ENCODE data around the gene JPT2. TPM values are rescaled to one million over a fixed set of nuclear protein-coding genes. Genes with fewer than 3 reads are reported as not detected.

JPT2 gene
- total and polyA plus RNA-seq, 2 donors, result 30.7 to 37.3 TPM

DNA sequence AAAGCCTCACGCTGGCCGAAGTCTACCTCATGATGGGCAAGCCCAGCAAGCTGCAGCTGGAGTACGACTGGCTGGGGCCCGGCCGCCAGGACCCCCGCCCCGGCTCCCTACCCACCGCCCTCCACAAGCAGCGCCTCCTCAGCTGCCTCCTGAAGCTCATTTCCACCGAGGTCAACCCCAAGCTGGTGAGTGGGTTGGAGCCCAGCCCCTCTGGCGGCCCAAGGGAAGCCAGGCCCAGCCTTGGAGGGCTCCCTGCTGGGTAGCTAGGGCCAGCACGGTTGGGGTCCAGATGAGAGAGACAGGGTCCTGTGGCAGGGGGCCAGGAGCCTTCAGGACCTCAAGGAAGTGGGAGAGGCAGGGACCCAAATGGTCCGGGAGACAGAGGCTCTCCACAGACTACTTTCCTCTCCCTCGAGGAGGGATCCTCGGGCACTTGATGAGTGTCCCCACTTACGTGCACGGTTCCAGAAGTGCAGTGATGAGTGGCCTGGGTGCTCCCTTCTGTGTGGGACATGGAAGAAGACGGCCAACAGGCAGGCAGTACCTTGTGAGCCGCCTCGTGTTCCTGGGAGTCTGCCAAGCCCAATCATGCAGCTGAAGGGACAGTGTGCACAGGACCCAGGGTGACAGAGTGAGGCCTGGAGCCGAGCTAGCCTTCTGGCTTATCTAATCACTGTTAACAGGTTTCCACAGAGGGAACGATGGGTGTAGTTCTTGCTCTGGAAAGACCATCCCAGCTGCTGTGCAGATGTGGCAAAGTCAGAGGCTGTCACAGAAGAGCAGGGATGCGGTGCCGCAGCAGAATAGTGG lies 21.1 kb upstream of the JPT2 start:
- Histone ChIP-seq H3K4me3 (ENCODE audit: low read depth, low read length) (no peak overlapping the region), H3K4me1 (ENCODE audit: insufficient read depth) (no peaks in the 10 kb centered on the region), H3K27ac (ENCODE audit: low read depth) (no peak overlapping the region), H3K36me3 (ENCODE audit: insufficient read depth) (peaks cover 13% of the 10 kb centered on the region)
- no peak for DNase-seq (ENCODE audit: extremely low spot score)
- 91% methylated on average over 24 of the region's 24 CpGs for WGBS

DNA sequence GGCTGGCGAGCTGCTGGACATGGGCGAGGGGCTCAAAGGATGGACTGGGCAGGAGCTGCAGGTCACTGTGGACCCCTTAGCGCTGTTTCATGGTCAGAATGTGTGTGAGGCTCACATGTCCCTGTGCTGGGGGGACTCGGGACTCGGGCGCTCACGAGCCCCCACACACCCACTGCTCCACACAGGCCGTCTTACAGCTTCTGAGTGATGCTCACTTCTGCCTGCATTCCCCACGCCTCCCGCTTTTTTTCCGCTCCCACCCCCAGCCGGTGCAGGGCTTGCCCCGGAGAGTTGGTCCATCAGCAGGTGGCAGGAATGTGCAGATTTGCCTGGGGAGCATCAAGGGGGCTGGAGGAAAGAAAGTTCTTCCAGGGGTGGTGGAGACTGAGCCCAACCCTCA lies 20.2 kb upstream of the JPT2 start:
- Histone ChIP-seq H3K36me3 (ENCODE audit: insufficient read depth) (peaks cover 13% of the 10 kb centered on the region), H3K4me3 (ENCODE audit: low read depth, low read length) (no peak overlapping the region), H3K4me1 (ENCODE audit: insufficient read depth) (no peaks in the 10 kb centered on the region), H3K27ac (ENCODE audit: low read depth) (no peak overlapping the region)
- DNase-seq (ENCODE audit: extremely low spot score), result no peak
- WGBS, result 90% methylated on average over 13 of the region's 13 CpGs

DNA sequence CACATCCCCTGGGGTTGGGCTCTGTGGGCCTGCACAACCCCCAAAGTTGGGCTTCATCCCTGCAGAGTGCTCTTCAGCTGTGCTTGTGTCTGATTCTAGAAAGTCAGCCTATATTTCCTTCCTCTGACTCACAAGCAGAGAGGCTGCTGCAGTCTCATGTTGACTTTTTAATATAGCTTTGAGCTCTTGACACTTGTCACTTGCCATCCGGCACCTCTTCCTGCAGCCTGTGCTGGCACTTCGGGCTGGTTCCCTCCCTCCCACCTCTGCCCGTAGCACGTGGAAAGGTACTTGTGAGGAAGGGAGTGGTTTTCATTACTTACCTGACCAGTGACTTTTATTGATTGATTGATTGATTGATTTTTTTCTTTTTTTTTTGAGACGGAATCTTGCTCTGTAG lies 19.0 kb upstream of the JPT2 start:
- 89% methylated on average over 5 of the region's 5 CpGs for WGBS
- no peak for DNase-seq (ENCODE audit: extremely low spot score)
- peaks cover 10% of the 10 kb centered on the region for H3K36me3 ChIP-seq (ENCODE audit: insufficient read depth)
- no peak overlapping the region for H3K4me3 ChIP-seq (ENCODE audit: low read depth, low read length)
- H3K27ac ChIP-seq (ENCODE audit: low read depth), result no peak overlapping the region
- no peaks in the 10 kb centered on the region for H3K4me1 ChIP-seq (ENCODE audit: insufficient read depth)

DNA sequence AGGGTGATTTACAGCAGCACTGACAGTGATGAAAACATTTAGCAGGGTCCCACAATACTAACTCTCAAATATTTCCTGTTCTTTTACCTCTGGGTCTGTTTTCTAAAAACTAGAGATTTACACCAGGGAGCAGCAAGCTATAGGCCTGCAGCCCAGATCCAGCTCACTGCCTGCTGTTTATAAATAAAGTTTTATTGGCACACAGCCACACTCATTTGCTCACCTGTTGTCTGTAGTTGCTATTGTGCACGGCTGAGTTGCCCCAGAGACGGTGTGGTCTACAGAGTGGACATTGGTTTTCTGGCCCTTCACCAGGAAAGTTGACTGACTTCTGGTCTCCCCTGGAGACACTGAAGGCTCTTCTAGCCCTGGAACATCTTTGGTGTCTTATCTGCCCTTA lies 16.3 kb upstream of the JPT2 start:
- Histone ChIP-seq H3K36me3 (ENCODE audit: insufficient read depth) (peaks cover 4% of the 10 kb centered on the region), H3K4me3 (ENCODE audit: low read depth, low read length) (no peak overlapping the region), H3K27ac (ENCODE audit: low read depth) (no peak overlapping the region), H3K4me1 (ENCODE audit: insufficient read depth) (no peaks in the 10 kb centered on the region)
- 87% methylated on average over 2 of the region's 2 CpGs for WGBS
- no peak for DNase-seq (ENCODE audit: extremely low spot score)

DNA sequence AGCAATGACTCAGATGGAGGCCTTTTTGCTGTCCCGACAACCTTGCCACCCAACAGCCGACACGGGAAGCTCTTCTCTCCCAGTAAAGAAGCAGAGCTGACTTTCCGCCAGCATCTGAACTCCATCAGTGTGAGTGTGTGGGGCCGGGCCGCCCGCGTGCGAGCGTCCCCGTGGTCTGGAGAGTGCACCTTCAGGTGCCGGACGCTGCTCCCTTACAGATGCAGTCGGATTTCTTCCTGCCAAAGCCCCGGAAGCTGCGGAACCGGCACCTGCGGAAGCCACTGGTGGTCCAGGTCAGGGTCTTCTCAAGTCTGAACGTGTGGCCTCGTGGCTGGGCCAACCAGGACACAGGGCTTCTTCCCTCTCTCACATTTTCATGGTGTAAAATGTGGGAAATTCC lies 15.5 kb upstream of the JPT2 start:
- no peak overlapping the region for H3K27ac ChIP-seq (ENCODE audit: low read depth)
- no peak for DNase-seq (ENCODE audit: extremely low spot score)
- peaks cover 4% of the 10 kb centered on the region for H3K36me3 ChIP-seq (ENCODE audit: insufficient read depth)
- 95% methylated on average over 20 of the region's 20 CpGs for WGBS
- H3K4me3 ChIP-seq (ENCODE audit: low read depth, low read length), result no peak overlapping the region
- no peaks in the 10 kb centered on the region for H3K4me1 ChIP-seq (ENCODE audit: insufficient read depth)

DNA sequence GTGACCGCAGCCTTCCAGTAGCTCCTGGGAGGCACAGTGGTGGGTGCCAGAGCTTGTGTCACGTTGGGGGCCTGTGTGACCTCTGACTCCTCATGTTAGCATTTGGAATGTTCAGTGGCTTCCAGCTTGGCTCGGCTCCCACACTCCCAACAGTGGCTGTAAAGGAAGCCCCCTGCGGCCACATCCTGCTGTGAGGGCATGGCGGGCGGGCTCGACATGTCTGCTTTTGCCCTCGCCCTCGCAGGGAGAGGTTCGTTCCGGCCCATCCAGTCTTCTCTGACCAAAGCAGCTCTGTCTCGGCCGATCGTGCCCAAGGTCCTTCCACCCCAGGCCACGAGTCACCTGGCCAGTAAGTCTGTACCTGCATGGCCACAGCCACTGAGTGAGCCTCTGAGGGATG lies 12.2 kb upstream of the JPT2 start:
- Histone ChIP-seq H3K4me1 (ENCODE audit: insufficient read depth) (no peaks in the 10 kb centered on the region), H3K36me3 (ENCODE audit: insufficient read depth) (peaks cover 4% of the 10 kb centered on the region), H3K4me3 (ENCODE audit: low read depth, low read length) (no peak overlapping the region), H3K27ac (ENCODE audit: low read depth) (no peak overlapping the region)
- no peak for DNase-seq (ENCODE audit: extremely low spot score)
- 93% methylated on average over 15 of the region's 15 CpGs for WGBS

DNA sequence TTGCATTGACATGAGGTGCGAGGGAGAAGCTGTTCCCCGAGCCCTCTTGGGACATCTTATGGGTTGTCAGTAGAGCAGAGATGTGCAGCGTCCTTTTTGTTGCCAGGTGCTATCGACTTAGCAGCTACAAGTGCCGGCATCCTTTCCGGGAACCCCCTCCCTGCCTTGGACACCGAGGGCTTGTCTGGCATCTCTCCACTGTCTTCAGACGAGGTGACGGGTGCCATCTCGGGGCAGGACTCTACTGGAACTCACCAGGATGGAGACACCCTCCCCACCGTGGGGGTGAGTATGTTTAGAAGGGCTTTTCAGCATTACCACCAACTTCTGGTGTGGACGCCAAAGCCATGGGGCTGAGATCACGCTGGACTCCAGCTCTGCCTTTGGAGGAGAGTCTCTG lies 11.8 kb upstream of the JPT2 start:
- Histone ChIP-seq H3K36me3 (ENCODE audit: insufficient read depth) (peaks cover 4% of the 10 kb centered on the region), H3K4me3 (ENCODE audit: low read depth, low read length) (no peak overlapping the region), H3K27ac (ENCODE audit: low read depth) (no peak overlapping the region), H3K4me1 (ENCODE audit: insufficient read depth) (no peaks in the 10 kb centered on the region)
- DNase-seq (ENCODE audit: extremely low spot score), result no peak
- WGBS, result 94% methylated on average over 13 of the region's 13 CpGs

DNA sequence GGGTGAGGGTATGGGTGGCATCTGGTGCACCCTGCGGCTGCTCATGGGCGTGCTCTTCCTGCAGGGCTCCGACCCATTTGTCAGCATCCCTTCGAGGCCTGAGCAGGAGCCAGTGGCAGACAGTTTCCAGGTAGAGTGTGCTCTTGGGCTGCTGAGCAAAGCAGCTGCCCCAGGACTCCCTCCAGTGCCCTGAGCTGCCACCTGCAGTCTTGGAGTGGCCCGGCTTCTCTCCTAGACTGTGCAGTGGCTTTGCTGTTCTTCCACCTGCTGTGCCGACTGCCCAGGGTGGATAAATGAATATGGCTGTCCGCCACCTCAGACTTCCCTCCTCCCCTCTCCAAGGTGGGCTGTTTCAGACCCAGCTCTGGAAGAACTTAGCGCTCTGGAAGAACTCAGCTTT lies 10.8 kb upstream of the JPT2 start:
- DNase-seq (ENCODE audit: extremely low spot score), result no peak
- Histone ChIP-seq H3K4me3 (ENCODE audit: low read depth, low read length) (no peak overlapping the region), H3K4me1 (ENCODE audit: insufficient read depth) (no peaks in the 10 kb centered on the region), H3K36me3 (ENCODE audit: insufficient read depth) (peaks cover 6% of the 10 kb centered on the region), H3K27ac (ENCODE audit: low read depth) (no peak overlapping the region)
- 89% methylated on average over 8 of the region's 8 CpGs for WGBS

DNA sequence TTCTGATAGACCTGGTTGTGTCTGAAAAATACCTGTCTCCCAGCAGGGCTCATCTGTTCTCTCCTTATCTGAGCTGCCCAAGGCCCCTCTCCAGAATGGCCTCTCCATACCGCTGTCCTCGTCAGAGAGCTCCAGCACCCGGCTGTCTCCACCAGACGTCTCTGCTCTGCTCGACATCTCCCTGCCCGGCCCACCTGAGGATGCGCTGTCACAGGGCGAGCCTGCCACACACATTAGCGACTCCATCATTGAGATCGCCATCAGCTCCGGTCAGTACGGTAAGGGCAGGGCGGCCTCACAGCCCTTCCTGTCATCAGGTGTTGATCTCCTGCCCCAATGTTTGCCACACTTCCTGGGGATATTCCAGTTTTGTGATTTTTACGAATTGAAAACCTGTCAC lies 10.2 kb upstream of the JPT2 start:
- H3K4me1 ChIP-seq (ENCODE audit: insufficient read depth), result no peaks in the 10 kb centered on the region
- peaks cover 9% of the 10 kb centered on the region for H3K36me3 ChIP-seq (ENCODE audit: insufficient read depth)
- WGBS, result 96% methylated on average over 14 of the region's 14 CpGs
- no peak for DNase-seq (ENCODE audit: extremely low spot score)
- H3K27ac ChIP-seq (ENCODE audit: low read depth), result no peak overlapping the region
- no peak overlapping the region for H3K4me3 ChIP-seq (ENCODE audit: low read depth, low read length)

DNA sequence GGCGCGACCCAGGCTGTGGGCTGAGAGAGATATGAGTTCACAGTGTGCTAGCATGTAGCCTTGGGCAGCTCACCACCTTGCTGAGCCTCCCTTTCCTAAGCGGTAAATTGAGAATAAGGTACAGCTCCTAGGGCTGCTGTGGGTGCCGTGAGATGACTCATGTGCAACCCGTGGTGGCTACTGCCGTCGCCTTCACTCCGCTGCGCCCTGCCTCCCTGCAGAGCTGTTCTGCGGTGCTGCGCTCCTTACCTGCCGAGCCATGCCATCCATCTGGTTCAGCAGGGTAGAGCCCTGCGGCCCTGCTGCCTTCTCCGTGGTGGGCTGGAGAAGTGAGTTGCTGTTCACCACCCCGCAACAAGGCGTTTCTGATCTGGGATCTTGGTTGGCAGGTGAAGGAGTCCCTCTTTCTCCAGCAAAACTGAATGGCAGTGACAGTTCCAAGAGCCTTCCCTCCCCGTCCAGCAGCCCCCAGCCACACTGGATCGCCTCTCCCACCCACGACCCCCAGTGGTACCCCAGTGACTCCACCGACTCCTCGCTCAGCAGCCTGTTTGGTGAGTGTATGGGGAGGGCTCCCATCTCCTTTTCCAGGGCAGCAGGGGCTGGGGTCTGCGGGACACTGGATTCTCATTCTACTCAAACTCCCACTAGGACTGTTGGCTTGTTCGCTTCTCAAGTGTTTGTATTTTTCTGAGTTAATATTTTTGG lies 9.3 kb upstream of the JPT2 start:
- Histone ChIP-seq H3K36me3 (ENCODE audit: insufficient read depth) (peaks cover 9% of the 10 kb centered on the region), H3K4me1 (ENCODE audit: insufficient read depth) (no peaks in the 10 kb centered on the region), H3K27ac (ENCODE audit: low read depth) (no peak overlapping the region), H3K4me3 (ENCODE audit: low read depth, low read length) (no peak overlapping the region)
- DNase-seq (ENCODE audit: extremely low spot score), result no peak
- WGBS, result 95% methylated on average over 23 of the region's 23 CpGs

DNA sequence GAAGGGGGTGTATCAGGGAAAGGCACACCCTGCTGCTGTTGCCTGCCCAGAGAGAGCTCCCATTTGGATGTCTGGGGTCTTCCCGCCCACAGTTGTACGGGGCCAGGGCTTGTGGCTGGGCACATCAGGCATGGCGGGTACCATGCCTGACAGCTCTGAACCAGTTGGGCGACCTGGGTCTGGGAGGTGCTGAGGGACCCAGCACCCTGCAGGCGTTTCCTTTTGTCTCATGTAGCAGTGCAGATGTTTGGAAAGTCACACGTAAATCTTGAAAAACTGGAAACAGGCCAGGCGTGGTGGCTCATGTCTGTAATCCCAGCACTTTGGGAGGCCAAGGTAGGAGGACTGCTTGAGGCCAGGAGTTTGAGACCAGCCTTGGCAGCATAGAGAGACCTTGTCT lies 8.4 kb upstream of the JPT2 start:
- H3K4me1 ChIP-seq (ENCODE audit: insufficient read depth), result no peaks in the 10 kb centered on the region
- 91% methylated on average over 7 of the region's 7 CpGs for WGBS
- no peak for DNase-seq (ENCODE audit: extremely low spot score)
- peaks cover 7% of the 10 kb centered on the region for H3K36me3 ChIP-seq (ENCODE audit: insufficient read depth)
- H3K27ac ChIP-seq (ENCODE audit: low read depth), result no peak overlapping the region
- H3K4me3 ChIP-seq (ENCODE audit: low read depth, low read length), result no peak overlapping the region

DNA sequence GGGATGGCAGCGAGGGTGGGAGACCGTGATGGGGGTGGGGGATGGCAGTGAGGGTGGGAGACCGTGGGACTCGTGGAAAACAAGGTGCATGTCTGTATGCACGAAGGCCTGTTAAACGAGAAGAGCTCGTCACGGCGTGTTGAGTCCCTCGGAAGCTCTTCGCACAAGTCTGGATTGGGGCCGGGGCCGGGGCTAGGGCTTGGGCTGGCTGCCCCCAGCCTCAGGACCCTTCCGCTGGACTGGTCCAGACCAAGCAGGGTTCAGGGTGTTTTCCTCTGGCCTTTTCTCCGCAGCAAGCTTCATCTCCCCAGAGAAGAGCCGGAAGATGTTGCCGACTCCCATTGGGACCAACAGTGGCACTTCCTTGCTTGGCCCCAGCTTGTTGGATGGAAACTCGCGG lies 7.7 kb upstream of the JPT2 start:
- Histone ChIP-seq H3K27ac (ENCODE audit: low read depth) (no peak overlapping the region), H3K4me1 (ENCODE audit: insufficient read depth) (no peaks in the 10 kb centered on the region), H3K36me3 (ENCODE audit: insufficient read depth) (peaks cover 7% of the 10 kb centered on the region), H3K4me3 (ENCODE audit: low read depth, low read length) (no peak overlapping the region)
- no peak for DNase-seq (ENCODE audit: extremely low spot score)
- WGBS, result 95% methylated on average over 19 of the region's 19 CpGs

DNA sequence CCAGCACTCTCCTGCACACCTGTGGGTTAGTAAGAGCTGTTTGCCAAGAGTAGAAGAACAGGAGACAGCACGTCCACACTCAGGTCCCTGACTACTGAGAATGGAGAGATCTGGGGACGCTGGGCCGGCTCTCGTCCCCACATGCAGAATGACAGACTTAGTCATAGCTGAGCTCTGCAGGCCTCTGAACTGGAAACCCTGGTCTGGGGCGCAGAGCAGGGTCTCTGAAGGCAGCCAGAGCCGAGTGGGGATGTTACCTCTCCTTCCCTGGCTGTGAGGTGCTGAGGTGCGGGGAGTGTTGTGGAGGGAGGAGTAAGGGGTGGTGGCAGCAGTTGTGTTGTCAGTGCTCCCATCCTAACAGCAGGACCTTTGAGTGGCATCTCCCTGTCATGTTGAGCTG lies 7.2 kb upstream of the JPT2 start:
- H3K36me3 ChIP-seq (ENCODE audit: insufficient read depth), result peaks cover 5% of the 10 kb centered on the region

DNA sequence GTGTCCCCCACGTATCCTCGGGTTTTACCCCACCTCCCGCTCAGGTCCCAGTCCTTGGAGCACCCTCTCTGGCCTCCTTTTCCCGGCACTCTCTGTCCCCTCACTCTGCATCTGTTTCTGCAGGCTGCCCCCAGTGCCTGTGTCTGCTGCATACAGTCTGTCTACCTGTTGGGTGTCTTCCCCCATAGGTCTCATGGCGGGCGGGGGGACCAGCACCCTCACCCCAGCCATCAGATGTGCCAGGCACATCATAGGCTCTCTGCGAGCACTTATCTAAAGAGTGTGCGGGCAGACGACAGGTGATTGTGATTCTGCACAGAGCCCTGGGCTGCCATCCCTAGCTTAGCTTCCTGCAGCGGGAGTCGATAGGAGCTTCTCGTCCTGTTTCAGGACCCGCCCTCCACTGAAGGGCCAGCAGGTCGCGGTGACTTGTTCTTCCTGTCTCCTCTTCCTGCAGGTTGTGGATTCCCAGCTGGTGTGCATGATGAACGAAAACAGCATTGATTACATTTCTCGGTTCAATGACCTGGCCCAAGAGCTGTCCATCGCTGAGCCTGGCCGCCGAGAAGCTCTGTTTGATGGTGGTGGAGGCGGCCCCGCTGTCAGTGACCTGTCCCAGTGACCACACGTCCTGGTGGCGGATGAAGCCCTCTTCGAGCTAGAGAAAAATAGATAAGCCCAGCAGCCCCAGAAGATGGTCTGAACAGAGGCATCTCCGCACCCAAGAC lies 4.5 kb upstream of the JPT2 start:
- DNase-seq (ENCODE audit: extremely low spot score), result no peak
- 90% methylated on average over 26 of the region's 26 CpGs for WGBS
- peaks cover 5% of the 10 kb centered on the region for H3K36me3 ChIP-seq (ENCODE audit: insufficient read depth)

More for the DNA sequence above, 7.2 kb upstream of the JPT2 start:
- 96% methylated on average over 7 of the region's 7 CpGs for WGBS
- no peak overlapping the region for H3K27ac ChIP-seq (ENCODE audit: low read depth)
- no peak for DNase-seq (ENCODE audit: extremely low spot score)
- no peaks in the 10 kb centered on the region for H3K4me1 ChIP-seq (ENCODE audit: insufficient read depth)
- no peak overlapping the region for H3K4me3 ChIP-seq (ENCODE audit: low read depth, low read length)

More for the DNA sequence above, 4.5 kb upstream of the JPT2 start:
- no peaks in the 10 kb centered on the region for H3K4me1 ChIP-seq (ENCODE audit: insufficient read depth)
- no peak overlapping the region for H3K4me3 ChIP-seq (ENCODE audit: low read depth, low read length)
- no peak overlapping the region for H3K27ac ChIP-seq (ENCODE audit: low read depth)

All from urinary bladder (tissue), 4 donors.